Heart right ventricle (tissue), 16 donors: ENCODE measurements around the gene FYB1. TPM values are rescaled to one million over a fixed set of nuclear protein-coding genes. Genes with fewer than 3 reads are reported as not detected.

ENCODE experiments used
- ATAC-seq, 8 donors: fragments of 200-7000 bp; cut with Tn5 transposase; one replicate each; pipeline ENCODE4 v1.9.1; 2020; ENCODE audit warnings: mild to moderate bottlenecking in 8 of 8, moderate library complexity in 8 of 8, moderate number of reproducible peaks in 1 of 8
- DNase-seq, 2 donors: peaks; one replicate each; pipeline ENCODE4 v3.0.0-alpha.2; 2020
- H3K27ac ChIP-seq, 10 donors: fragments of 200-600 bp; sonication (generic) in 2 of 10; one replicate each; pipeline versions ENCODE4 v1.5.0 to v1.8.0; 2020 to 2022; ENCODE audit warnings: mild to moderate bottlenecking in 3 of 10
- H3K27me3 ChIP-seq, 7 donors: fragments of 200-600 bp; one replicate each; pipeline ENCODE4 v1.8.0; 2021 to 2022; ENCODE audit warnings: mild to moderate bottlenecking in 2 of 7
- H3K36me3 ChIP-seq, 9 donors: fragments of 200-600 bp; sonication (generic) in 1 of 9; one replicate each; pipeline versions ENCODE4 v1.5.0 to v1.8.0; 2020 to 2022; ENCODE audit warnings: mild to moderate bottlenecking in 2 of 9
- H3K4me1 ChIP-seq, 9 donors: fragments of 200-600 bp; sonication (generic) in 1 of 9; one replicate each; pipeline versions ENCODE4 v1.5.0 to v1.8.0; 2020 to 2022; ENCODE audit warnings: mild to moderate bottlenecking in 4 of 9
- H3K4me3 ChIP-seq, 10 donors: fragments of 200-600 bp; sonication (generic) in 2 of 10; one replicate each; pipeline versions ENCODE4 v1.5.0 to v1.8.0; 2020 to 2022; ENCODE audit warnings: mild to moderate bottlenecking in 7 of 10, moderate library complexity in 2 of 10
- H3K9me3 ChIP-seq, 11 donors: fragments of 200-600 bp in 10 of 11; sonication (generic) in 2 of 11; one replicate each; pipeline versions ENCODE4 v1.5.0 to v1.8.0; 2013 to 2022; ENCODE audit warnings: mild to moderate bottlenecking in 2 of 11, control low read depth in 1 of 11, moderate library complexity in 1 of 11
- CTCF ChIP-seq, 9 donors: fragments of 200-600 bp; sonication (generic) in 2 of 9; IDR thresholded peaks; one replicate each; pipeline versions ENCODE4 v1.5.0 to v1.8.0; 2021 to 2022; ENCODE audit warnings: antibody characterized with exemption in 9 of 9, mild to moderate bottlenecking in 5 of 9, moderate library complexity in 1 of 9
- WGBS, 2 donors: extraction: QIAGEN DNeasy Blood & Tissue Kit; methylation state at CpG; one replicate each; pipeline ENCODE4 v1.1.7; 2013; ENCODE audit warnings: inconsistent platforms in 1 of 2; 5-methylcytosine and 5-hydroxymethylcytosine counted together
- intact Hi-C, 10 donors: fragments of 100-400 bp; cut with DNase I; formaldehyde crosslinking; loops; one replicate each; pipeline versions ENCODE4 v1.11.1 to v1.14.2; 2022
- polyA plus RNA-seq, 2 donors: library from polyadenylated mRNA; stranded (reverse); fragments of 200-250 nt; gene quantifications; one replicate each; pipeline ENCODE4 v1.2.3, GENCODE V29; 2013
- total RNA-seq, 10 donors: library from RNA; stranded (reverse); fragmentation: NEBNext Ultra II Directional in 3 of 10; extraction: Animal tissue kit (Norgen Biotek cat#: 25700) in 3 of 10; gene quantifications; one replicate each; pipeline versions ENCODE4 v1.2.1 to v1.2.4, GENCODE V29; 2021 to 2023
- donor health status: Arrhythmogenic right ventricular cardiomyopathy.
- donor health status: ischemic (EF 13 %, LVEDD 7.1; RV severe dilation, severe dysfunction).
- donor health status: healthy with polysubstance abuse.
- donor health status: DM: no; HTN: yes; CAD: no.
- donor health status: DM: no; HTN: no; CAD: no.
- donor health status: ischemic (EF 25% LVEDD 6.9; RV normal size, moderate dysfunction).
- donor health status: ischemic (EF 25% LVEDD 5.7; RV mildly dilated, moderate dysfunction).
- donor health status: healthy.
- donor health status: DM: yes; HTN: yes; CAD: no.
- donor health status: Ischemic cardiomyopathy.
- donor health status: ischemic (EF 35%, LVEDD 5.7; RV mildly dilated, moderate dysfunction).
- donor health status: nonischemic (EF 11% LVEDD 7.7; RV severe dilation, severe dysfunction).
- donor health status: DM: yes; HTN: yes; CAD: no.
- donor health status: PGD.
- donor health status: ischemic (EF 29% LVEDD 5.4; RV normal size, mild dysfunction).
- donor health status: nonischemic (EF 23%, LVEDD 6.1; RV moderate dilation, normal function).

Gene FYB1
- total and polyA plus RNA-seq, 12 donors: 0.61 to 33.8 (median 2.3) TPM

DNA sequence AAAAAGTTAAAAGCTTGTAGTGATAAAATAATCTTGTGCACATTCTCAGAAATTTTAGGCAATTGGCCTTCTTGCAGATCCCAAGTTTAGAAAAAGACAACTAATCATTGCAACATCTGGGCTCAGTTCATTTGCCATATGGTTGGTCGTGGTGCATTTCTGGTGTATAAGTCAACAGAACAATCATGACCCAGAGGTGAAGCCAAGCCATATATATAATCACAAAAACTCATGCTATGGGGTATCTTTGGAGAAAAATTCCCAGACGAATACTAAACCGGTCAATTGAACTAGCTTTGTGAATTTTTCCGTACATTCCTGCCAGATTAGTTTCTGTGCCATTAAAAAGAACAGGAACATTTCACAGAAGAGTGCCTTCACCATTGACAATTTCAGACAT lies 50.3 kb downstream of the FYB1 start:
- ATAC-seq: no peak
- H3K27ac ChIP-seq: no peak overlapping the region
- WGBS, 2 donors: 83 to 87% methylated on average over 4 of the region's 4 CpGs
- no peaks in the 10 kb centered on the region for H3K36me3 ChIP-seq
- H3K4me3 ChIP-seq: no peak overlapping the region
- H3K27me3 ChIP-seq: no peaks in the 10 kb centered on the region
- H3K9me3 ChIP-seq: peaks cover 0 to 10% (median 0%) of the 10 kb centered on the region in 11 donors
- peaks cover 0 to 18% (median 0%) of the 10 kb centered on the region in 9 donors for H3K4me1 ChIP-seq
- TF ChIP-seq CTCF (IDR thresholded peaks at IDR 0.05): no peak
- intact Hi-C loops: no loop called here
- no peak for DNase-seq

DNA sequence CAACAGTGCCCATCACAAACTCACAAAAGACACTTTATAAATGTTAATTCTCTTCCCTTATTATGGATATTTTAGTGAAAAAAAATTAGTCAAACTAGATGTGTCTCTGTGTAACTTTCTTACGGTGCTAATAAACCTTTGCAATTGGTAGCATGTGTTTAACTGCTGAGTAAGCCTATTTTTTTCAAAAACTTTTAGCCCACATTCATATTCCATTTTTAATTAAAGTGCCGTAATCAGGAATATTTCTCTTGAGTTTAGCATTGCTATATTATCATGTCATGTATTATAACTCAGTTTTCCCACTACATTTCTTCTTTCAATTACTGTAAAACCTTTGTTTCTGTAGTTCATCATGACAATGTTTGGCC lies 51.4 kb downstream of the FYB1 start:
- H3K9me3 ChIP-seq: peaks cover 0 to 7% (median 0%) of the 10 kb centered on the region in 11 donors
- no peak for DNase-seq
- peaks cover 0 to 23% (median 0%) of the 10 kb centered on the region in 9 donors for H3K4me1 ChIP-seq
- intact Hi-C loops: no loop called here
- H3K4me3 ChIP-seq: no peak overlapping the region
- no peaks in the 10 kb centered on the region for H3K27me3 ChIP-seq
- TF ChIP-seq CTCF (IDR thresholded peaks at IDR 0.05): no peak
- 86 to 88% methylated on average over 2 of the region's 2 CpGs for WGBS, 2 donors
- no peaks in the 10 kb centered on the region for H3K36me3 ChIP-seq
- H3K27ac ChIP-seq: no peak overlapping the region
- no peak for ATAC-seq

DNA sequence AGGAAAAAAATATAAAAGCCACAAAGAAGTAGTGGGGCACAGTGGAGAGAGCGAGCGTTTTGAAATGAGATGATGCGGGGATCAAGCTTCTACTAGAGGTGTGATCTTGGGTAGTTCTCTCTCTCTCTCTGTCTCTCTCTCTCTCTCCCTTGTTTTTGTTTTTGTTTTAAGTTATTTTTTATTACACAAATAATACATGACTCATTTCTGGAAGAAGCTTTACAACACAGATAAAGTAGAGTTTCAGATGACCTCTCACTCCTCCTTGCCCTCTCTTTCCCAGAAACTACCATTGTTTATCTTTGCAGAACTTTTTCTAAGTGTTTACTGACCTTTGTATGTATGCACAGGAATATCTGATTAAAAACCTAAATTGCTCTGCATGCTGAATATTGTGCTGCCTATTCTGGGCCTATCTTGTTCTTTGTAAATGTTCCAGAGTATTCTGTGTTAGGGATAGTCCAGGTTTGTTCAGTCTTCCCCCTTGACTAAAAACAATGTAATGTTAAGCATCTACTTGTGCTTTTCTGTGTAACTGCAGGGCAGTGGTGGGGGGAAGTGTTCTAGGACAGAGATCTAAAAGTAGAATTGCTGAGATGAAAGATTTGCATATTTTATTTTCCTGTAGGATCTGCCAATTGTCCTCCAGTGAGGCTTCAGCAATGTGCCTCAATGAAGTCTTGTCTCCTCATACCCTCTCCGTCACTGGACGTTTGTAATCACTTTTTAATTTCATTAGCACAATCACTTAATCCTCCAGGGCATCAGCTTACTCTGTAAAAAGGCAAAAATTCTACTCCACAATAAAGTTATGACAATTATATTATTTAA lies 52.0 kb downstream of the FYB1 start:
- no peak for ATAC-seq
- intact Hi-C loops: no loop called here
- peak overlapping the region in 1 of 10 donors; percentile 40 for H3K27ac ChIP-seq
- no peak for TF ChIP-seq CTCF (IDR thresholded peaks at IDR 0.05)
- no peaks in the 10 kb centered on the region for H3K36me3 ChIP-seq
- 77 to 84% methylated on average over 5 of the region's 5 CpGs for WGBS, 2 donors
- DNase-seq: no peak
- H3K4me3 ChIP-seq: no peak overlapping the region
- H3K9me3 ChIP-seq: peaks cover 0 to 1% (median 0%) of the 10 kb centered on the region in 11 donors
- H3K4me1 ChIP-seq: peaks cover 0 to 23% (median 0%) of the 10 kb centered on the region in 9 donors
- no peaks in the 10 kb centered on the region for H3K27me3 ChIP-seq

- no peak overlapping the region for H3K4me3 ChIP-seq
- intact Hi-C loops: no loop called here
- H3K36me3 ChIP-seq: no peaks in the 10 kb centered on the region
- H3K4me1 ChIP-seq: peaks cover 0 to 45% (median 0%) of the 10 kb centered on the region in 9 donors
- H3K9me3 ChIP-seq: no peaks in the 10 kb centered on the region
- peak overlapping the region in 1 of 10 donors; percentile 27 for H3K27ac ChIP-seq
- H3K27me3 ChIP-seq: peaks cover 0 to 8% (median 0%) of the 10 kb centered on the region in 7 donors
- ATAC-seq (no peak), DNase-seq (no peak)
- no peak for TF ChIP-seq CTCF (IDR thresholded peaks at IDR 0.05)
- 78 to 85% methylated on average over 7 of the region's 7 CpGs for WGBS, 2 donors
Measured at GRCh38 chr5:39164529-39165402, 54.6 kb downstream of the FYB1 start.
